GM15510 (cell line): ENCODE results near the gene COL1A1.

Experiments used
- POLR2A ChIP-seq: IDR thresholded peaks from 3 replicates; pipeline ENCODE4 v1.6.1; 2011; ENCODE audit warnings: borderline replicate concordance; ENCODE audit not compliant: insufficient read length; ENCODE audit errors: extremely low read depth

COL1A1 gene

DNA sequence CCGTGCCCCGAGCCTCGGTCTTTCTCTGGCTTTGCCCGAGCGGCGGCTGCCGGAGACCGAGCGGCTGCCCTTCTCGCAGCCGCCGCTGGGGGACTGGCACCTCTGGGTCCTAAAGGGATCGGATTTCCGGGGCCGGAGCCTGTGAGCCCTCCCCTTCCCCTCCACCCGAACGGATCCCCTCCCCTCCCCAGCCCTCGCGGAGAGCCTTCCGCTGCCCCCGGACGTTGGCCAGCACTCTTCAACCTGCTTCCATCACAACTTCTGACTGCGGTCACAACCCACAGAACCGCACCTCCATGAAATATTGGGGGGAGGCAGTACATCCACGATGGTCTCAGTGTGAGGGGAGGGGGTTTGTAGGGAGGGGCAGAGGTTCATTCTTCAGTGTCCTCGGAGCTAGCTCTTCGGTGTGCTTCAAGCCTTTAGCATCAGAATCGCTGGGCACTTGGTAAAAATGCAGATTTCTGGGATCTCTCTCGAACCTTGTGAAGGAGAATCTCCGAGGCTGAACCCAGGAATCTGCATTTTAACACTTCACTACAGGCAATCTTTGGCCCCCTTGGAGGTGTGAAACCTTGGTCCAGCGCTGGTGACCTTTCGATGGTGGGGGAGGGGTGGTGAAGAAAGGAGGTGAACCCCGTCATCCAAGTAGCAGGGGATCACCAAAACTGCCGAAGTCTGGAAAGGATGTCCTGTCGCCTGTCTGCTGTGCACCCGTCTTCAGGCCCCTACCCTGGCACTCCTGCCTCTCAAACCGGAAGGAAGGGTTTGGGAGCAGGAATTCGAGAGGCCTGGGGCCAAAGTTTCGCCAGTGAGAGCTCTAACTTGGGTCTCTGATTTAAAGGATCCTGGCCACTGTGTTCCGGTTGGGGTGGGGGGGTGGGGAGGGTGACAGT is 50.1 kb downstream of the COL1A1 start:
- peak; percentile 66 for TF ChIP-seq POLR2A

DNA sequence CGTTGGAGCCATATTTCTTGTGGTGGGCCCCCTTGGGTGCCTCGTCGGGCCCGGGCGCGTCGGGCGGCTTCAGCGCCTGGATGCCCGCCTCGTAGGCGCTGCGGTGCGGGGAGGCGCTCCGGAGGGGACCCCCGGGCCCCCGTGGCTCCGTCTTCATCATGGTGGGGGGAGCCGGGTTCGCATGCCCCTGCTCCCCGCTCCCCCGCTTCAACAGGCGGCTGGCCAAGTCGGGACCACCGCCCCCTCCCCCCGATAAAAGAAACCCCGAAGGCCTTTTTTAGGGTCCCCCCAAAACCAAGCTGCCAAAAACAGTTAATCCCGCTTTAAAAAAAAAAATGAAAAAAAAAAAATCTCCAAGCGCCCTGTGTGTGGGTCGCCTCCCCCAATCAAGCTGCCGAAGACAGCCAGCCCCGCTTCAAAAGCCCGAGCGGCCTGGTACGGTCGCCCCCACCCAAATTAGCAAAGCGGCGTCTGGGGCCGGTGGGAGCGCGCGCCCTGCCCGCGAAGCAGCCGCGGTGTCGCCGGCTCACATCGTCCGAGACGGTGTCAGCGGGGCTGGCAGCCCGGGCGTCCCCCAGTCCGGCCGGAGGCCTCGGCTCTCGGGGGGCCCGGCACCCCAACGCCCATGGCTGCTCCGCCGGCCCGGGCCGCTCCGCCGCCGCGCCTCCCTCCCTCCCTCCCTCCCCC is 50.9 kb downstream of the COL1A1 start, which contains the start of gene PPP1R9B:
Gene PPP1R9B, minus strand, starts transcription at position 324 of the 687 bp plus-strand sequence. Its CDS starts 164 bp downstream, at position 160.
- TF ChIP-seq POLR2A = no peak

DNA sequence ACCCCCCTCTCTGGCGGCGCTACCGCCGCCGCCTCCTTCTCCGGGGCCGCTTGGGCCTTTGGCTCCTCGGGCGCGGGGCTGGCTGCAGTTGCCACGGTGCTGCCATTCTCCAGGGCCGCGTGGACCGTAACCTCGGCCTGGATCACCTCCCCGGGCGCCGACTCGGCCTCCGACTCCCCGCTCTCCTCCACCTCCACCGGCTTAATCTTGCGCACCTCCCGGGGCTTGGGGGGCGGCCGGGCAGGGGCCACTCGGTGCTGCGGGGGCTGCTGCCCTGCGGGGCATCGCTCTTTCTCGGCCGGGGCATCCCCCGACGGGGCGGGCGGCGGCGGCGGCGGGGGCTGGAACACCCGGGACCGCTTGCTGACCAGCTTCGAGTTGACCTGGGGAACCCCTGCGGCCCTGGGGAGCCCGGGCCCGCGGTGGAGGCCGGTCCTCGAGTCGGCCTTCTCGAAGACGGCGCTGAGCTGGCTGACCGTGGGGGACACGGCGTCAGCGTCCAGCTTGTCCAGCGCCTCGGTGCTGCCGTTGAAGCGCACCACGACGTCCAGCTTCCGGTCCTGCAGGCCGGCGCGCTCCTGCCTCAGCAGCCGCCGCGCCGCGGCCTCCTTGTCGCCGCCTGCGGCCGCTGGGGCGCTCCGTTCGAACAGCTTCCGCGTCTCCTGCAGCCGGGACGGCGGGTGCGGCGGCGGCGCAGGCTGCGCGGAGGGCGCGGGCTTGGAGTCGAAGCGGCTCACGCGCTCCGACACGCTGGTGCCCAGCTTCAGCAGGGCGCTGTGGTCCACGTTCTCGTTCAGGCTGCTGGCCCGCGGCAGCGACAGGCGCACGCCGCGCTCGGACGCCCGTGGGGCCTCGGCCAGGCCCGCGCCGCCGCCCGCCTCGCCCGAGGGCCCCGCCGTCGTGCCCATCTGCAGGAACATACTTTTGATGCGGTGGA is 51.7 kb downstream of the COL1A1 start:
- peak; percentile 34 for TF ChIP-seq POLR2A

DNA sequence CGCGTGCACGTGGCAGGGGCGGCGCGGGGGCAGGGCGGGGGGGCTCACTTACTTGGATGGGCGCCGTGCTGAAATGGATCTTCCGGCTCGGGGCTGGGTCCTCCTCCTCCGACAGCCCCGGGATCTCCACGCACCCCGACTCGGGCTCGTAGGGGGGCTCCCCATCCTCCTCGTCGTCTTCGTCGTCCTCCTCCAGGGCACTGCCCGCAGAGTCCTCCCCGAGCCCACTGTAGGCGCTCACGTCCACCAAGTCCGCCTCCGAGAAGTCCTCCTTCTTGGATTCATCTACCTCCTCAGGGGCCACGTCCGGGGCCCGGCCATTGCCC is 52.4 kb downstream of the COL1A1 start:
- TF ChIP-seq POLR2A = peak; percentile 20

DNA sequence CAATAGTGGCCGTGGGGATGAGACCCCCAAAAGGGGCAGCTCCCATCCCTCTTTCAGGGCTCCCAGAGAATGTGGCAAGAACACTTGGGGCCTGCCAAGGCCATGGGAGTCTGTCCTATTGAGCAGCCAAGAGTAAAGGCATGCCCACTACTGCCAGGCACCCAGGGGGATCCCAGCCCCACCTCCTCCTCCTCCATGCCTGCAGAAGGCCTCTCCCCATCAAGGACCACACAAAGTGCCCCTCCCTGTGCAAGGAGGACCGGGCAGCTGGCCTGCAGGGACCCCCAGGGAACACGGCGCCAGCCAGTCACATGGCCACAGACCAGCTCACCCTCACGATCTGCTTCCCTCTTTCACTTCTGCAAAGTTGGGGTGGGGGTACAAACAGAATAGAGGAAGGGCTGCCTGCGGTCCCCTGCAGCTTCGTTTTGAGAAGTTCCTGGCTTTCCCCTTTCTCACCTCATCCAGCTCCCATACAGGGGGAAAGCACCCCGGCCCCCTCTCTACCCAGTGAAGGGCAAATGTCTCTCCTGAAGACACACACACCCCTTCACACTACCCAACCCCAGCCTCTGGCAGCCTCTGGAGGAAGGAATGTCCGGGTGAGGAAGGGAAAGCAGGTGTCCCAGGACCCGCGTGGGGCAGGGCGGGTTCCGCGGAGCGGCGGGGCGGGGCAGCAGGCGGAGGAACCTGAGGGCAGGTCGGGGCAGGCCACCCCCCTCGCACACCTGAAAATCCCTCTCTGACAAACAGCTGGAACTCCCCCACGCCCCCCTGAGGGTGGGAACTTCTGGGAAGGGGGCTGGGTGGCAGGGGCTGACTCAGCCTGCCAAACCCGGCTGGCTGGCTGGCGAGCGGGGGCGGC is 53.0 kb downstream of the COL1A1 start:
- peak; percentile 33 for TF ChIP-seq POLR2A

DNA sequence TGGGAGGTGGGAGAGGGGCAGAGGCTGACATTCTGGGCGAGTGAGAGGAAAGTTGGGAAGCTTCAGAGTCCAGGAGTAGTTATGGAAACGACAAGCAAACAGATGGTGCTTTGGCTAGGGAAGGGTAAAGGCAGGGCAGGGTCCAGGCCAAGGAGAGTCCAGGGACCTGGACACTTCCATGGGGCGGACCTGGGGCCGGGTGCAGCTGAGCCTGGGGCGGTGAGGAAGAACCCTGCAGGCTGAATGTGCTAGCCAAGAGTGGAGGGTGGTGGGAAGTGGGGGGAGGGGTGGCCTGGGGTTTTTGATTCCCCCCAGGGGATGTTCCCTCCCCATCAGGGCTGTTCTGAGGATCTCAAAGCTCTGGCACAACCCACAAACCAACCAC is 53.6 kb downstream of the COL1A1 start:
- no peak for TF ChIP-seq POLR2A

DNA sequence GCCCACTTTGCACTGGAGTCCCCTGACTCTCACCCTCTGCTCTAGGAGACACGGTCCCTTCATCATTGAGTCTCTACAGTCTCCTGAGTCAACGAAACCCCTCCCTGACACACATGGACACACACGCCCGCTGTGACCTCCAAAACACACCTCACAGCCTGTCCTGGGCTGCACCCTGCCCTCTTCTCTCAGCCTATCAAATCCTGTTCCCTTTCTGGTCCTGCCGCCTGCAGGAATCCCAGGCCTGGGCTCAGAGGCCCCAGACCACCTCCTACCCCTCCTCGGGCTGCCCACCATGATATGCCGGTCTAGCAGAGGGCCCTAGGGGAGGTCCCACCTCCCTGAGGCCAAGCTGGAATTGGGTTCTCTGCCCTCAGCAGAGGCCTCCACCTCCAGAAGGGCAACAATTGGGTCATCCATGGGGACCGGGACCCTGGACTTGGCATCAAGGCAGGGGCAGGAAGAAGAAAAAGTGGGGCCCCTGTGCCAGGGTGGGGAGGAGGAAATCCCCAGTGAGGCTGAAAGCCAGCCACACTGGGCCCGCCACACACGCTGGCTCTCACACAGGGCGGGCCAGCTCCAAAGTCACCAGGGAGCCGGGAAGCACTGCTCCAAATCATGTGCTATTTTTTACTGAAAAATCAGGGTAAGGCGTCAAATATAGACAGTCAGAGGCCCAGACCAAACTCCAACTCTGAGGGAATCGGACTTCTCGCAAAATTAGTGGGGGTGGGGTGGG is 54.3 kb downstream of the COL1A1 start:
- peak; percentile 22 for TF ChIP-seq POLR2A

DNA sequence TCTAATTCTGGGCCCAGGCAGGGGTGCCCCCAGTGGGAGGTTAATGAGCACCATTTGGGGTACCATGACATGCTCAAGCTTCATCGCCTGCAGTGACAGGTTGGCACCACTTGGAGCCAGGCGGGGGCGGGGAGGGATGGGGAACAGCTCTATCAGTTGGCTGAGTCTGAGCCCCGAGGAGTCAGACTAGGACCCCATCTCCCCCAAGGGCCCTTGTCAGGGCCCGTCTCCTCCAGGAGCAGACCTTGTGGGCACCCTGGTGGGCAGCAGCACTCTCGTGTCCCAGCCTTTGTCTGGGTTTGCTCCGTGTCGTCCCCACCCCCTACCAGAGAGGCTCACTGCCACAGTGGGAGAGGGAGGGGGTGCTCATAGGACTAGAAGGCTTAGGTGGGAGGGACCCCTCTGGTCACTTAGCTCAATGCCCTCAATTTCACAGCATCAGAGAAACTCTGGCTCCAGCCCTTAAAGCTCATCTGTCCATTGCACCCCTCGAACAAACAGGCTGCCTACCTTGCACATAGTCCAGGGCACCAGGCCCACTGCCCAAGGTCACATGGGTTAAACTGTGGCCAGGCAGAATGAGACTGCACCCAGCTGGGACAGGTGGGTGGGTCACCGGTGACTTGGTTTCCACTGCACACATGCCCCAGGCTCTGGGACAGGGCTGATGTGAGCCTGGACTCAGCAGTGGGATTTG is 55.1 kb downstream of the COL1A1 start:
- no peak for TF ChIP-seq POLR2A

DNA sequence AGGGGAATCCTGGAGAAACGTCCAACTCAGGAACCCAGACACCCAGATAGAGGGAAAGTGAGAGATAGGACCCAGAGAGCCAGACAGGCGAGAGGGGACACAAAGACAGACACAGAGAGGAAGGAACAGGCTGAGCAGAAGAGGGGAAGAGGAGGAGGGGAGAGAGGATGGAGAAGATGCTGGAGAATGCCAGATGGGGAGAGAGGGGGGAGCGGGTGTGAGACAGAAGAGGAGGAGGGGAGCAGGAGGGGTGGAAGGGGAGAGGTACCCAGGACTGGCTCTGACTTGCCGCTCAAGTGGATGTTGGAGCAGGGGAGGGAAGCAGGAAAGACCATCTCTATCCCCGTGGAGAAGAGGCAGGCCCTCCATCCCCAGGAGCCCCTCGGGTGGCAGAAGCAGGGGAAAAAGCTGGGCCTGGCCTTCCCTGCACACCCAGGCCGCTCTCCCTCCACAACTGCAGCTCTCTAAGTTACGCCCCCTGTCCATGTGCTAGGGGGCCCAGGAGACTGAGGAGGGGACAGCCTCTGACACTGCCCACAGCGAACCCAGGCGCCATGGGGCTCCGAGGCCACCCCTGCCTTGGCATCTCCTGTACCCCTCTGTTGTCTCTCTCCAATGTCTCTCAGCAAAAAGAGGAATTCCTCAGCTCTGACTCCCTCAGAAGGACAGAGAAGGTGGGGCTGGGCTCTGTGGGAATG is 55.8 kb downstream of the COL1A1 start:
- no peak for TF ChIP-seq POLR2A

DNA sequence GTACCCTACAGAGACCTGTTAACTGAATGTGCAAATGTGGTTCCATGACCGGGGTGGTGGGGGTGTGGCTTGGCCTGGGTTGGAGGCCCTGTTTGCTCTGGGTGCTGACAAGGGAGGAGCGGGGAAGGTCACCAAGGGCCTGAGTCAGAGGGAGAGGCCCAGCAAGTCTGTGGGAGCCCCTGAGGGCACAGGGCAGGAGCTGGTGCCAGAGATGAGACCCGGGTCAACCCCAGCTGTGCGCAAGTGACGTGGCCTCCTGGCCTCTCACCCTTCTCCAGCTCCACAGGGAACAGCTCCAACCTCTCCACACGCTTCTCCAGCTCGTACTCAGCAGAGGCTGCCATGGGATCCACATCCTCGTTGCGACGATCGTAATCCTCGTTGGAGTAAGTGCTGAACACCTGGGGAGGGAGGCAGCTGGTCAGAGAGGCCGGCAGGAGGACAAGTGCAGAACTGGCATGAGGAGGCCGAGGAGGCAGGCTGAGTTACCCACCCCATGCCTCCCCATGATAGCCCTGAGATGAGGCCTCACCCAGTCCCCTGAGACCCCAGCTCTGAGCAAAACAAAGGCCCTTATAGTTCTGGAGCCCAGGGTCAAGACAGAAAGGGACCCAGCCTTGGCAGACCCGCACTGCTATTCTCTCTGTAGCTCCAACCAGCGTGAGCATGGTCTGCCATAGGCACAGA is 56.4 kb downstream of the COL1A1 start:
- no peak for TF ChIP-seq POLR2A

DNA sequence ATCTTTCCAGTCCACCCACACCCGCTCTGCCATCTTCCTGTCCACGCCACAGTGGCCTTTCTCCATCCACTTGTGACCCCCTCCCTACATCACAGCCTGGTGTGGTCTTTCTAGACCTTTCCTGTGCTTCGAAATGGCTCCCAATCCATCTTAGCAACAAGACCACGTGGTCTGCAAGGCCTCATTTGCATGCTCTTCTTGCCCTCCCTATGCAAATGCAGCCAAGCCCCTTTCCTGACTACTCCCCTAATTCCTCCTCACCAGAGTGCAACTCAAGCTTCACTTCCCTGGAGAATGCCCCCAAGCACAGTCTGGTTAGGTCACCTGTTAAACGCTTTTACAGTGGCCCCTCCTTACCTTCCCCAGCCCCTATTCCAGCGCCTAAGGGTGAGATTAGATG is 57.1 kb downstream of the COL1A1 start:
- no peak for TF ChIP-seq POLR2A

DNA sequence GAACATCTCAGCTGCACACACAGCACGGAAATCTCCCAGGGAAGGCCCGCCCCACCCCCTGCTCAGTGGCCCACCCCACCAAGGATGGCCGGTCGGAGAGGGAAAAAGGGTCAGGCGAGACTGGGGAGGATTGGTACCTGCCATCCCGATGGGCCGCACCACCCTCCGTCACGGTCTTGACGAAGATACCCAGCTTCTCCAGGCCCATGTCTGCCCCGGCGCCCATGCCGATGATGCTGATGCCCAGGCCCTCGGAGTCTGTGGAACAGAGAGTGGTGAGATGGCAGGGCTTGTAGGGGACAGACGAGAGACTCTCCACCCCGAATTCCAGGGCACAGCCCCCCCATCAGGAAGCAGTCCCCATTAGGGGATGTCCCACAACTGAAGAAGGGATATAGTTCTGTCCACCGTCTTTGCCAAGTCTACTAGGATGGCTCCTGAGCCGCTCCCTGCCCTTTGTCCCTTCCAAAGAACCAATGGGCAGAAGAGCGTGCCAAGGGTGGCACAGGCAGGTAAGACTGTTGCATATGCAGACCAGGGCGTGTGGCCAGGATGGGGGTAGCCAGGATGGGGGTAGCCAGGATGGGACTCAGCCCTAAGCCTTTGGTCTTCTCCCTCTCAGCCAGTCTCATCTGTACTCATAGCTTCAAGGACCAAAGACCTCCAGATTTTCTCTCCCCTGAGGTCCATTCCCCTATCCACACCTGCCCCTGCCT is 57.8 kb downstream of the COL1A1 start:
- no peak for TF ChIP-seq POLR2A

DNA sequence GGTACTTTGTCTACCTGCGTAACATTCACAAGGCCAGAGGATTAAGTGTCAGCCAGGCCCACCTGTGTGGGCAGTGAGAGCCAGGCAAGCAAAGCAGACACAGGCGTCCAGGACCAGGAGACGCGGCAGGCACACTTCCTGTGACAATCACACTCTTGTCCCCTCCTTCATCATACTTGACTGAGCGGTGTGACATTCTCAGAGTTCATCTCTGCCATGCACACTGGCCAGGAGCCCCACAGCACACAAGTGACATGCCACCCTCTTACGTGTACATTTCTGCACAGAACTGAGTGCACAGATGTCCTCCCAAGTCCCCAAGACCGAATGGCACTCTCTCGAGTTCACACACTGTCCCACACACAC is 59.7 kb downstream of the COL1A1 start:
- TF ChIP-seq POLR2A = no peak
